HG03025 (cell line): ENCODE data around the gene MOCS3.

Source experiments
- ATAC-seq: cut with Tn5 transposase; IDR thresholded peaks from one replicate; pipeline ENCODE4 v1.9.1; 2021; ENCODE audit warnings: mild to moderate bottlenecking, moderate library complexity; ENCODE audit not compliant: unreplicated experiment, low FRiP score

Gene MOCS3

DNA sequence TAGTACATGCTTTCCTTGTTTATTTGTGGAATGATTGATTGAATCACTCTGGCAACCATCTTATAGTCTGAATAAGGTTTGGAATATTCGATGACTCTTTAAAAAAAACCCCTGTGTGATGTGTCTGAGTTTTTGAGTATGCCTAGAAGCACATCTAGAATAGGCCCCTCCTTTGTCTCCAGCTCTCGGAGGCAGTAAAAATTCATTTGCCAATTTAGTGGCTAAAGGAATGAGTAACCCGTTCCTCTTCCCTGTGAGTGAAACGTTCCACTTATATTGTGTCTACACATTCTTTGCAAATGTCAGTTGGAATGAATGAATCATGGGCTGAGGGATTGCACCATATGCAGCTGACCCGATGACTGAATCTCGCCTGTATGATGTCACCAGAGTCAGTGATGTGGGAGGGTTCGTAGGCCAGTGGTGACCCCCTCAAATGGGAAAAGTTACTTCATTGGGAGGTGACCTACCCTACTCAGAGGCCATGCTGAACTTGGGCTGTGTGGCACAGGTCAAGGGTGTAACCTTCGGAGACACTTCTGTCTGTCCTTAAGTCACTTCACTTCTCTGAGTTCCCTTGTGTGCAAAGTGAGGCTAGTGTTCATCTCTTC is 21.6 kb downstream of the MOCS3 start:
- no peak for ATAC-seq

DNA sequence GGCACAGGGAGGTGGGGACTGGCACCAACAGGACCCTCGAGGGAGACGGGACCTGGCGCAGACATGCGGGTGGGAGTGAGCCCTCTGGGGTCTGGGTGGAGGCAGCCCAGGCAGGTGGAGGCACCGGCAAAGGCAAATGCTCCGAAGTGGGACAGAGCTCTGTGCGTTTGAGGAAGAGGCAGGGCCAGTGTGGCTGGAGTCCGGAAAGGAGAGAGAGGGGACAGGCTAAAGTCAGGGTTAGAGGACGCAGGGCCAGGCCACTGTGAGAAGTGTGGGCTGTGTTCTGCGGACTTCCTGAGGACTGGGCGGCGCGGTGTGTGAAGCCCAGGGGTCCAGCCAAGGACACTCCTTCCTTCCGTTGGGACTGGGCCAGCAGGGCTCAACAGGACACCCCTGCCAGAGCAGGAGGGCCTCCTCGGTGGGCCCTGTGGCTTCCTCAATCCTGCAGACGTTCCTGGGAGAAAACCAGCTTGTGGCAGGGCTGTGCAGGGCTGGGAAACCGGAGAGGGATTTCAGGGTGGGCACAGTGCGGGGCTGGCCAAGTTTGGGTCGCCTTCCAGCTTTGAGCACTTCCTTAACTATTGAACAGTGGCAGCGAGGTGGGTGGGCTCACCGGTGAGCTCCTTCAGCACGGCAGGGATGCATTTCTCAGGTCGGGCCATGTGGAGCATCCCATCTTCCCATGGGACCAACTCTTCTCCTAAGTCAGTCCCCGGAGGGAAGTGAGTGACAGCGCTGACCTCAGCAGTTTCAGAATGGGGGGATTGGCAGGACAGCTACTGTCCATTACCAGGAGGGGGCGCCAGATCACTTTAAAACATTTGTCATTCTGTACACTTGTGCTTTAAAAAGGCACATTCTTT is 22.5 kb downstream of the MOCS3 start:
- no peak for ATAC-seq

DNA sequence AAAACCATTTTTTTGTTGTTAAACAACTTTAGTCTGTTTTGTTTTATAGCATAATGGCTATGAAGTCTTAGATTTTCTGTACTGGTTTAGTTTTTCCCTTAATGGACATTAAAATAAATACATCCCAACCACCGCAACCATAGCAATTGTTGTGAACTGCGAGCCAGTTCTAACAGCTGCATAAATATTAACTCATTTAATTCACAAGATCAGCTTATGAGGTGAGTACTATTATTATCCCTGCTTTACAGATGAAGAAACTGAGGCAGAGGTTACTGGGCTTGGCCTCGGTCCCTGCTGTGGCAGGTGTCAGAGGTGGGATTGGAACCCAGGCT is 23.1 kb downstream of the MOCS3 start:
- no peak for ATAC-seq

DNA sequence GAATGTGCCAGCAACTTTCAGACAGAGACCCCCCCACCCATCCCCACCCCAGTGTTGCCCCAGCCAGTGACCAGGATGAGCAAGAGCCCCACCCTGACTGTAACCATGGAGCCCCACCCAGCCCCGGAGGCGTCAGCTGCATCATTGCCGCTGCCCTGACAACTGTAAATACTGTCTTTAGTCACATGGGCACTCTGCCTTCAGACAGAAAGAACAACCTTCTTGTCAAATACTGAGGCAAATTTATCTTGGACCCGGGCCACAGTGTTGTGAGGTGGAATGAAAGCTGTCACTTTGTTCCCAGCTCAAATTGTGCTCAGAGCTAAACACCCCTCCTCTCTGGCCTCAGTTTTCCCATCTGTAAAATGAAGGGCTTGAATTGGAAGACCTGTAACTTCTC is 23.7 kb downstream of the MOCS3 start:
- ATAC-seq = no peak

DNA sequence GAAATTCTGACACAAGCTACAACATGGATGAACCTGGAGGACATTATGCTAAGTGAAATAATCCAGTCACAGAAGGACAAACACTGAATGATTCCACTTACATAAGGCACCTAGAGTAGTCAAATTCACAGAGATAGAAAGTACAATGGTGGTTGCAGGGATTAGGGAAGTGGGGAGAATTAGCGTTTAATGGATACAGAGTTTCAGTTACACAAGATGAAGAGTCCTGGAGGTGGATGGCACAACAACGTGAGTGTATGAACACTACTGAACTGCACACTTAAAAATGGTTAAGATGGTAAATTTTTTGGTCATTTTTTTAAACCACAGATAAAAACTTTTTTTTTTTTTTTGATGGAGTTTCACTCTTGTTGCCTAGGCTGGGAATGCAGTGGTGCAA is 24.7 kb downstream of the MOCS3 start:
- no peak for ATAC-seq

DNA sequence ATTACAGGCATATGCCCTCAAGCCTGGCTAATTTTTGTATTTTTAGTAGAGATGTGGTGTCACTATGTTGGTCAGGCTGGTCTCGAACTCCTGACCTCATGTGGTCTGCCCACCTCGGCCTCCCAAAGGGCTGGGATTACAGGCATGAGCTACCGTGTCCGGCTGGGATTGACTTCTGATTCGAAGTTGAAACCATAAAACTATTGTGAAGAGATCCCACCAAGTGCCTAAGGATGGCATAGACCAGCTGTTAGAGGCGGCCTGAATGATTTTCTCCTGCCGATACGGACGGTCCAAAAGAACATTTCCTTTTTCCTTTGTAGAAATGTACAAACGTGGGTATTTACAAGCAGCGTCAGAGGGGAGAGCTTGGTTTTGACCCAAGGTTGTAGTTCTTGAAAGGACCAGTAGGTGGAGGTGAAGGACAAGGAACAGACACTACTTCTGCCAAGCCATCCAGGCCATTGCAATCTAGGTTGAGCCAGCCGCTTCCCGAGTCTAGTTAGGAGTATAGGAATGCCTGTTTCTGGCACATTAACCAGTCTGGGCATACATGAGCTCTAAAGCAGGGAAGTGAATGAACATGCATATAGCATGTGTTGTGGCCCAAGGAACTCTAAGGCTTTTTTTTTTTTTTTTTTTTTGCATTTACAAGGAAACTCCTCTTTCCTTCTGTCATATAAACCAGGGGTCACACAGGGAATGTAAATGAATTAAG is 29.0 kb downstream of the MOCS3 start:
- no peak for ATAC-seq

DNA sequence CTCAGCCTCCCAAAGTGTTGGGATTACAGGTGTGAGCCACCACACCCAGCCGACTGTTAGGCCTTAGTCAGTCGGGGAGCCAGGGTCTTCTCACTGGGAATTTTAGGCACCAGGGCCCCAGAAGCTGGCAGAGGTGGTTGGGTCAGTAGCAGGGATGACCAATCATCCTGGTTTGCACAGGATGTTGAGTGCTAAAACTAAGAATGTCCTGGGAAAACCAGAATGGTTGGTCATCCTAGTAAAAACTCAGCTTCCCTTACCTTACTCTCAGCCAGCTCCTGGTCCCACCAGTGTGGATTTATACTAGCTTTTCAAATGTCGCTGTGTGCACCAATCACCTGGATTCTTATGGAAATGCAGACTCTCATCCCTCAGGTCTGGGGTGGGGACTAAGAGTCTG is 32.5 kb downstream of the MOCS3 start:
- no peak for ATAC-seq

DNA sequence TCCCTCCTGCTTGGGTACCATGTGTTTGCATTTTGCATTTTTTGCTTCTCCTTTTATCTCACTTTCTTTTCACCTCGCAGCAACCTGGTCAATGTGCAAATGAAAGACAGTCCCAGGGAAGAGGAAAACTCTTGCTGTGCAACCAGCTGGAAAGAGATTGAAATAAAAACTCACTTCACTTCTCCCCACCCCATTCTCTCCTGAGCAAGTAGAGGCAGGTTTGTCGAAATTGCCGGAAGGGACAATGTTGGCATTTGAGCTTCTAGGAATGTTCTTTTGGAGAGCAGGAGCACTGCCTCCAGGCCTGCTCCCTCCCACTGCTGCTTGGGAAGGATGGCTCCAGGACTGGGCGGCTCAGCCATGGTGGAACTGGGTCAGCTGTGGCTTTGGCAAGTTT is 33.7 kb downstream of the MOCS3 start:
- ATAC-seq = no peak

DNA sequence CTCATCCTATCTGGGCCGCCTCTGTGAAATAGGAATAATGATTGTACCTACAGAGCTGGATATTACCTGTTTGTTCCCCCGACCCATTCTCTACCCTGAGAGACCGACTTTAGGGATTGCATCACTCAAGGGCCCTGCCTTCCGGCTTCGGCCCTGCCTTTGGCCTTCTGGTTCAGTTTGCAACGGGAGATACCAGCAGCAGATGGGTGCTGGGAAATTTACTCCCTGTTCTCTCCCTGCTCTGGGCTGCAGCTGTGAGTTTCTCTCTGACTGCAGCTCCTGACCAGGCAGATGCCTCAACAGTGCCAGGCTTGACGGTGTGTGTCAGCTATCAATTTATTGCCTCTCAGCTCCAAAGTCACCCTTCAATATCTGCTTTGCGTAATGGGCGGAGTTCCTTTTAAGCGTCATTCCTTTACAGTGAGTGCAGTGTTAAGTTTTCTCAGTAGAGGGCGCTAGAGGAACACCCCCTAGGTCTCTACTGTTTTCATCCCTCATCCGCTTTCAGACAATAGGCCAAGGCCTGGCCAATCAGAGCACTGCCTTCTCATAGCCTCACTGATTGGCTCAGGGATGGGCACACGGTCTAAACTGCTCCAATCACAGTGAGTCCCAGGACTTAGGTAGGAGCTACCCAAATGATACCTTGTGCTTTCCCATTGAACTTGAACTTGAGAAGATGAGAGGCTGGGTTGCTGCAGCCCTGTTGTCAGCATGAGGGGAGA is 34.3 kb downstream of the MOCS3 start:
- no peak for ATAC-seq

DNA sequence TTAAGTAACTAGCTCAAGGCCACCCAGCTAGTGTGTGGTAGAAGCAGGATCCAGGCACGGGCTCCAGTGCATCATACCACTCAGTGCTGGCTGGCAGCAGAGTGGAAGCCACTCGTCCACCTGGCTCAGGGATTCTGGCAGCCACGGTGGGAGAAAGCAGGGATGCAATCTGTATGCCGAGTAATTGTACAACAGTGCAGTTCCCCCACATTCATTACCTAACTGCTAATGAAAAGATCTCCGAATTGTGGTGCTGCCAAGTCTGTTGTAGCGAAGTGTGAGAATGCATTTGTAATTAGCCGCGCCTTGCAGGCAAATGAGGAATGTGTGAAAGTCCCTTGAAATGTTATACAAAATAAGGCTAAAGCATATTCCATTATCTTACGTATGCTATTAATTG is 35.3 kb downstream of the MOCS3 start:
- ATAC-seq = no peak

DNA sequence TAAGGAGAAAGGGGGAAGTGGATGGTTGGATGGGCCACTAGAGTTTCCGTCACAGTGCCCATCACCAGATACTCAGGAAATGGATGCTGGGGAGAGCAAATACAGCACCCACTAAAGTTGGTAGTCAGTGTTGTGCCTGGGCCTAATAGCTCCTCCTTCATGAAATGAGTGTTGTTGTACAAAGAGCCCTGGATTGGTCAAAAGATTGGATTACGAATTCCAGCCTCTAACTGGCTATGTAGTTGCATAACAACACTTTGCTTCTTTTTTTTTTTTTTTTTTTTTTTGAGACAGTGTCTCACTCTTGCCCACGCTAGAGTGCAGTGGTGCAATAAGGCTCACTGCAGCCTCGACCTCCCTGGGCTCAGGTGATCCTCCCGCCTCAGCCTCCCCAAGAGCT is 36.9 kb downstream of the MOCS3 start:
- no peak for ATAC-seq

DNA sequence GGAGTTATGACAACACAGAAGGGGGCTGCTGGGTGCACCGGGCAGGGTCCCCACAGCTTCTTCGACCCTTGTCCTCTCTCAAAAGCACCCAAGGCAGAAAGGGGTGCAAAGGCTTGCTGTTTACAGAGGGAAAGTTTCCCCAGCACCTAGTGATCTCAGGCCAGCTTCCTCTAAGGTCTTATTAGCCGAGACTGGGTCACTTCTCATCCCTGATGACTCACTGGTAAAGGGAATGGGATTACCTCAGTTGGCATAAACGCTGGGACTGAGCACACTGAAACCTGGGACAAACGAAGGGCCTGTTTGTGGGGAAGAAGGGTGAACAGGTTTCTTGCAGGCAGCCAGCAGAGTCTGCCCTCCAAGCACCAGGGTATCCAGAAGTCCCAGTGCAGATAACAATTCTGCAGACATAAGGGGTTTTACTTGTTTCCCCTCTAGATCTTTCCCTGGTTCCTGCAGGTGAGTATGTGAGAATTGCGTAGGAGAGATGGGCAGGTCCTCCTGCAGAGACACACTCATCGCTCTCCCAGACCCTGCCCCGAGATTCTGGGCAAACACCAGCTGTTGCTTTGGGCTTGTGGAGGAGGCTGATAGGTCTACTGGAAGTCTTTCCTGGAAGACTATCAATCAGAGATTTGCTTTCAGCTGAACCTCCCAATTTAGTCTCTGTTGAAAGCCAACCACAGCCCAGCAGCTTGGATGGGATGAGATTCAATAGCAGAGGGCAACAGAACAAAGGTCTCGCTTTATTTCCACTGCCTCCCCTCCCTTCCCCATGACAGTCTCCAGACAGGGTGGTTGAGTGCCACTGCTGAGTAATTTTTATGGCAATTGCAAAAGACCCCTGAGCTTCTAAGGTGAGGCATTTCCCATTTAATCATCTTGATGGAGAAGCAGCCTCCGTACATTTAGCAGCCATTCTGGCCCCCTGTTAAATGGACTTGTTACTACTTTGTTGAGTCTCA is 38.6 kb downstream of the MOCS3 start:
- ATAC-seq = no peak

DNA sequence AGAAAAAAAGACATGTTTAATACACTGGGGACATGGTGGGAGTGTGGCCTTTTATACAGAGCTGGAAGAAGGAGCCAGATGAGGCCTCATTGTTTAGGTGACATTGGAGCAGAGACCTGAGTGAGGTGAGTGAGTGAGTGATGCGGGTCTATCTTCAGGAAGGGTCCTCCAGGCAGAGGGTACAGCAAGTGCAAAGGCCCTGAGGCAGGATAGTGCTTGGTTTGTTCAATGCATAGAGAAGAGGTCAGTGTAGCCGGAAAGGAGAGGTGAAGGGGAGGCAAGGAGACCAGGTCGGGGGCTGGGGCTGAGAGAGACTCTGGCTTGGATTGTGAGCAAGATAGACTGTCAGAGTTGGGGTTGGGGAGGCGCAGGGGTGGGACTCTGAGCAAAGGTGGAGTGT is 40.7 kb downstream of the MOCS3 start:
- ATAC-seq = no peak

DNA sequence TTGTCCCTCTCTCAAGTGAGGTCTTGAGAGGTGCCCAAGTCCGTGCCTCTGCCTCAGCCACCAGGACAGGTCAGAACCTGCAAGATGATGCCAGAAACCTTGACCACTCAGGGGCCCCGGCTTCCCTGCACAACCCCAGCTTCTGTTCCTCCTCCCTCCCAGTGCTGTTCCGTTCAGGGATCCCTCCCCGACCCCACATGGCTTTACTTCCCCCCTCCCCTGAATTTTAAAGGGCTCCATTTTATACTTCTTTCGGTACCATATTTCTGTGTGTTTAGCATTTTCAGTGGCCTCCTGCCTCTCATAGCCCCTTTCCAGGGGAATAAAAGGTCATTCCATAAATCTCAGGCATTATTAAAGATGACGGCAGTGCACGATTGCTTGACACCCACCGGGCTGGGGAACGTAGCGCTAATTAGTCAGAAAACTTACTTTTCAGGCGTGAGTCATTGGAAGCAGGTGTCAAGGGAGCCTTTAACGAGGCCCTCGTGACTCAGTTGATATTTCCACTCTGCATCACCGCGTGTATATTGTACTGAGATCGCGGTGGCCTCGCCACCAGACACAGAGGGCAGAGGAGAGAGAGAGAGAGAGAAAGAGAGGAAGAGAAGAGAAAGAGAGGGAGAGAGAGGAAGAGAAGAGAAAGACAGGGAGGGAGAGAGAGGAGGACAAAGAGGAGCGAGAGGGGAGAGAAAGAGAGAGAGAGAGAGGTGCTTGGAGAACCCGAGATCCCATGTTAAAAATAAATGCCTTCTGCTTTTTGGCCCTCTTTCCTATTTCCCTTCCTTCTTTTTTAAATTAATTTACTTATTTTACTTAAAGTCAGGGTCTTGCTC is 43.0 kb downstream of the MOCS3 start:
- ATAC-seq = no peak

DNA sequence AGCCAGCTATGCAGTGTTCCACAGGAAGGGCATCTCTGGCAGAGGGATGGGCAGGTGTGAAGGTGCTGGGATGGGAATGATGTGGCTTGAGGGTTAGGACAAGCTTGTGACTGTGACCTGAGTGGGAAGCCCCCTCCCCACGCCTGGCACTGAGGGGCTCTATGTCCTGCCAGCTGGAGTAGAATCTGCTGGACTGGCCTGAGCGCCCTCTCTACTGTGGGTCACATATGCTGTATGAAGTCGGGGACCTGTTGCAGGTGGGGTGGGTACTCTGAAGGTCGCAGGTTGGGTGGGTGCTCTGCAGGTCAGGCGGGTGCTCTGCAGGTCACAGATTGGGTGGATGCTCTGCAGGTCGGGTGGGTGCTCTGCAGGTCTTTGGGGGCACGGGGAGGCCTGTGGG is 44.0 kb downstream of the MOCS3 start:
- ATAC-seq = no peak

DNA sequence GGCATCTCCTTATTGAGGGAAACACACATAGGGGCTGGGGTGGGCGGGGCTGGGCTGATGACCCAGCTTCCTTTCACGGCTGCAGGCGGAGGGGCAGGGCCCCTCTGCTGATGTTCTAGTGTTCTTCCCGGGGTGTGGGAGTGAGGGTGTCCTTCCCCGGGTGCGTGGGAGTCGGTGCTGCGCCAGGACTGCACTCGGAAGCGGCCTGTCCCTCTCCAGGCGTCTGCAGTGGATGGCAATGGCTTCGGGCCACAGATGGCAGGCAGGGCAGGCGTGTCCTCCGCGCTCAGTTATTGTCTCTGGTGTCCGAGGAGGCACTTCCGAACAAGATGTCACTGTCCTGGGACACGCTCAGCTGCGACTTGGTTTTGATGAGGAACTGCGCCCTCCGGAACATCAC is 45.1 kb downstream of the MOCS3 start:
- ATAC-seq = no peak

DNA sequence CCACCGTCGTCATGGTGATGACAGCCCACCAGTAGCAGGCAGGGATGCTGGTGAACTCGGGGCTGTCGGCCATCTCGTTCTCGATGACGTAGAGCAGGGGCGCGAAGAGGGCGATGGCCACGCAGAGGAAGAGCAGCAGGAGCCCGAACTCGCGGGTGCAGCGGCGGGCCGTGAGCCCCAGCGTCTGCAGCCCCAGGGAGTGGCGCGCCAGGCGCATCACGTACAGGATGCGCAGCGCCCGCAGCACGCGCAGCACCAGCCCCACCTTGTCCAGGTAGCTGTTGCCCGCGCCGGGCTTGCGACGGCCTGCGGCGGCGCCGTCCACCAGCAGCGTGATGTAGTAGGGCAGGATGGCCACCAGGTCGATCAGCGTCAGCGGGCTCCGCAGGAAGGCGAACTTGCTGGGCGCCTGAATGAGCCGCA is 45.7 kb downstream of the MOCS3 start:
- ATAC-seq = no peak

DNA sequence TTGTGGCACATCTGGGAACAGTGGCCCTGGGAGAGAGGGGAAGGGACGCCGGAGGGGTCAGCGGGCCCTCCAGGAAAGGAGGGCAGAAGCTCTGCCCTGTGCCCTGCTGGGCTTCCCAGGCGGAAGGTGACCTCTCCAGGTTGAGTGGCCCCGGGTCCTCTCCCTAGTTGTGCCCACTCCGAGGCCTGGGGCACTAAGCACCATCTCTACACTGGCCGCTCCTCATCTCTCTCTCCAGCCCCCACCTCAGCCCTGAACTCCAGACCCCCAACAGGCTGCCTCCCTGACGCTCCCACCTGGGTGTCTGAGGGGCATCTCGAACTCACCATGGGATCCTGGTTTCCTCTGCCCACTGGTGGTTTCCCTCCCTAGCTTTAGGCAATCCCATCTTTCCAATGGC is 46.2 kb downstream of the MOCS3 start:
- ATAC-seq = no peak

DNA sequence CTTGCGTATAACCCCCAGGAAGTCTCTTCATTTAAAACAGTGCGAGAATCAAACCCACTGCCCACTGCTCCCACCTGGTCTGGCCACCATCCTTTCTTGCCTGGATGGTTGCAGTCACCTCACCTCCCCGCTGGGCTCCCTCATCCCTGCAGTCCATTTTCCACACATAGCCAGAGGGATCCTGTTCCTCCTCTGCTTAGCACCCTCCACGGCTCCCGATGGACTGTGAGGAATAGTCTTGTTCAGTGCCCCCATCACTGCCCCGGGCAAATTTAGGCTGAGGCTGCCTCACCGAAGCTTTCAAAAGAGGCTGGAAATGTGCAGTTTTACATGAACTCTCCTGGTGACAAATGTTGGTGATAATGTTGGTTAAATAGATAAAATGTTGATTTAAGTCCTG is 46.6 kb downstream of the MOCS3 start:
- ATAC-seq = no peak
